SH-SY5Y (cell line): ENCODE measurements around the gene NMB.

Experiments used
- GATA2 ChIP-seq: IDR thresholded peaks from 2 replicates; pipeline ENCODE4 v1.6.1; 2011; ENCODE audit warnings: mild to moderate bottlenecking, low read depth, low read length
- GATA3 ChIP-seq: IDR thresholded peaks from 2 replicates; pipeline ENCODE4 v1.6.1; 2011; ENCODE audit warnings: low read depth, mild to moderate bottlenecking, low read length, moderate library complexity

GRCh38 chr15:84643838-84644237, 14.2 kb downstream of the NMB start:
- no peak for TF ChIP-seq GATA2
- no peak for TF ChIP-seq GATA3
